ENCODE results near the gene GAS6.
"Not testable (repeated sequence)": the region's sequence is repeated elsewhere in the genome, so short reads cannot be mapped to it uniquely, and the experiment has no call there.

The GAS6 gene

GRCh38 chr13:113867913-113868312, 4.0 kb upstream of the GAS6 start:
- not testable (repeated sequence) for DNase-seq (ENCODE audit: low spot score)

- no peak for DNase-seq (ENCODE audit: low spot score)
These were observed 1.6 kb upstream of the GAS6 start for GRCh38 chr13:113865427-113865826.

- no peak for DNase-seq (ENCODE audit: low spot score)
These were observed 506 bp upstream of the GAS6 start for GRCh38 chr13:113864273-113864890.

- DNase-seq (ENCODE audit: low spot score), result no peak
These were observed 849 bp downstream of the GAS6 start for GRCh38 chr13:113862931-113863523.

GRCh38 chr13:113862191-113862930, 1.5 kb downstream of the GAS6 start:
- DNase-seq (ENCODE audit: low spot score), result no peak

GRCh38 chr13:113861433-113862030, 2.3 kb downstream of the GAS6 start:
- no peak for DNase-seq (ENCODE audit: low spot score)

- no peak for DNase-seq (ENCODE audit: low spot score)
These were observed 3.0 kb downstream of the GAS6 start for GRCh38 chr13:113860665-113861432.

GRCh38 chr13:113860051-113860664, 3.7 kb downstream of the GAS6 start:
- DNase-seq (ENCODE audit: low spot score), result no peak

- DNase-seq (ENCODE audit: low spot score), result no peak
These were observed 4.4 kb downstream of the GAS6 start for GRCh38 chr13:113859311-113860050.

GRCh38 chr13:113857531-113858195, 6.2 kb downstream of the GAS6 start:
- no peak for DNase-seq (ENCODE audit: low spot score)

- no peak for DNase-seq (ENCODE audit: low spot score)
These were observed 7.2 kb downstream of the GAS6 start for GRCh38 chr13:113856716-113857065.

GRCh38 chr13:113855931-113856715, 7.8 kb downstream of the GAS6 start:
- DNase-seq (ENCODE audit: low spot score), result no peak

- no peak for DNase-seq (ENCODE audit: low spot score)
These were observed 8.6 kb downstream of the GAS6 start for GRCh38 chr13:113855012-113855921.

GRCh38 chr13:113854238-113855011, 9.5 kb downstream of the GAS6 start:
- DNase-seq (ENCODE audit: low spot score), result no peak

GRCh38 chr13:113853518-113854237, 10.2 kb downstream of the GAS6 start:
- DNase-seq (ENCODE audit: low spot score), result no peak

- DNase-seq (ENCODE audit: low spot score), result no peak
These were observed 11.0 kb downstream of the GAS6 start for GRCh38 chr13:113852536-113853517.
